ENCODE measurements around the gene SCUBE3.

SCUBE3 gene

DNA sequence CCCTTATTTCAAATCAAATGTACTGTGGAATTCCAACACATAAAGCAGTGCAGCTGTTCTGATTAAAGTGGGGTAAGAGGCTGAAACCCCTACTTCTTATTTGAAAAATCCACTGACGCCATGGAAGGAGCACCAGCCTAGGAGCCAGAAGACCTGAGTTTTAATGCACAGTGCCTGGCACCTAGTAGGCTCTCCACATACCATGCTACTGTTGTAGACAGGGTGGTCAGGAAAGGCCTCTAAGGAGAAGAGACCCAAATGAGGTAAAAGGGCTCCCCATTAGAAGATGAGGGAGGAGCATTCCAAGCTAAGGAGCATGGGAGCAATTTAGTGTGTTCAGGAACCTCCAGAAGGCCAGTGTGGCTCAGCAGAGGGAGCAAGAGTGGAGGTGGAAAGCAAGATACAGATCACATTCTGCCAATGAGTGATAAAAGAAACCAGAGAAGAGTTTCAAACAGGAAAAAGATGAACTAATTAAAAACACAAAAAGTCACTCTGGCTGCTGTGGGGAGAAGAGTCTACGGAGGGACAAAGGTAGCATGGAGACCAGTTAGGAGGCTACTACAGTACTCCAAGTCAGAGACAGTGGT, 34.0 kb downstream of the SCUBE3 start:
- no peak overlapping the region for H3K27ac Mint-ChIP-seq
- no peaks in the 10 kb centered on the region for H3K27me3 Mint-ChIP-seq
- H3K9me3 Mint-ChIP-seq: no peaks in the 10 kb centered on the region
- ATAC-seq (replicated peaks) (no peak), DNase-seq (no peak)
- H3K4me1 Mint-ChIP-seq: peaks cover 13 to 32% of the 10 kb centered on the region in 2 donors
- peaks cover 17 to 31% of the 10 kb centered on the region in 2 donors for H3K36me3 Mint-ChIP-seq
- no peak overlapping the region for H3K4me3 Mint-ChIP-seq

DNA sequence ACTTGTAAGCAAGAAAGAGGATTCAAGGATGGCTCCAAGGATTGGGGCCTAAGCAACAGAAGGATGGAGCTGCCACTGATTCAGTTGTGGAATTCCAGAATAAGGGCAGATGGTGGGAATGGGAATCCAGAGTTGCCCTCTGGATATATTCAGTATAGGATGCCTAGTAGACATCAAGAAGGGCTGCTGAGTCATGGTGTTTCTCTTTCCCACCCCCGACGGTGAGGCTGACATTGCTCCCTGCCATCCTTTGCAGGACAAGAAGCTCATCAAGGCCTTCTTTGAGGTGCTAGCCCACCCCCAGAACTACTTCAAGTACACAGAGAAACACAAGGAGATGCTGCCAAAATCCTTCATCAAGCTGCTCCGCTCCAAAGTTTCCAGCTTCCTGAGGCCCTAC, 34.5 kb downstream of the SCUBE3 start:
- no peak for DNase-seq
- H3K27ac Mint-ChIP-seq: no peak overlapping the region
- ATAC-seq (replicated peaks): no peak

DNA sequence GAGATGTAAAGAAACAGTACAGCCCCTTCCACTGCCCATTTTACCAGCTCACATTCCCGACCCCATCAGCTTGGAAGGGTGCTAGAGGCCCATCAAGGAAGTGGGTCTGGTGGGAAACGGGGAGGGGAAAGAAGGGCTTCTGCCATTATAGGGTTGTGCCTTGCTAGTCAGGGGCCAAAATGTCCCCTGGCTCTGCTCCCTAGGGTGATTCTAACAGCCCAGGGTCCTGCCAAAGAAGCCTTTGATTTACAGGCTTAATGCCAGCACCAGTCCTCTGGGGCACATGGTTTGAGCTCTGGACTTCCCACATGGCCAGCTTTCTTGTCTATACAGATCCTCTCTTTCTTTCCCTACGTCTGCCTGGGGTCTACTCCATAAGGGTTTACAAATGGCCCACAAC, 35.2 kb downstream of the SCUBE3 start:
- no peak for DNase-seq
- Mint-ChIP-seq H3K27me3 (no peaks in the 10 kb centered on the region), H3K27ac (no peak overlapping the region), H3K9me3 (no peaks in the 10 kb centered on the region), H3K4me1 (peaks cover 13 to 32% of the 10 kb centered on the region in 2 donors), H3K36me3 (peaks cover 15 to 31% of the 10 kb centered on the region in 2 donors), H3K4me3 (no peak overlapping the region)
- no peak for ATAC-seq (replicated peaks)

More for the DNA sequence above, 34.5 kb downstream of the SCUBE3 start:
- no peaks in the 10 kb centered on the region for H3K27me3 Mint-ChIP-seq
- H3K9me3 Mint-ChIP-seq: no peaks in the 10 kb centered on the region
- H3K36me3 Mint-ChIP-seq: peaks cover 15 to 31% of the 10 kb centered on the region in 2 donors
- H3K4me3 Mint-ChIP-seq: no peak overlapping the region
- peaks cover 13 to 32% of the 10 kb centered on the region in 2 donors for H3K4me1 Mint-ChIP-seq

DNA sequence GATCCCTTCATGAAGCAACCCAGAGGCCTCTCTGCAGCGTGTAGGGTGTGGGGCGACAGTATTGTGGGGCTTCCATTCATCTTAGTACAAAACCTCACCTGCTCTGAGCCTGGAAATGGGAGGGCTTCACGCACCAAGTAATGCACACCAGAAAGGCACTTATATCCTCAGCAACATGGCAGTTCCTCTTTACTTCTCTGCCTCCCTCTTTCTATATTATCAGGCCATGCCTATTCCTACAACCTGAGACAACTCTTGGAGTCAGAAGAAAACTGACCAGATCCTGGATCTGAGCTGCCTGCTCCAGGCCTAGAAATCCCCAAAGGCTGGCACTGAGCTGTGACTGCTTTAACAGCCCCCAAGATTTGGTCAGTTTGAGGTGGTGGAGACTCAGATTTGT, 38.2 kb downstream of the SCUBE3 start:
- H3K27me3 Mint-ChIP-seq: no peaks in the 10 kb centered on the region
- H3K4me3 Mint-ChIP-seq: no peak overlapping the region
- ATAC-seq (replicated peaks): no peak
- no peak overlapping the region for H3K27ac Mint-ChIP-seq
- no peak for DNase-seq
- no peaks in the 10 kb centered on the region for H3K9me3 Mint-ChIP-seq
- peaks cover 7 to 11% of the 10 kb centered on the region in 2 donors for H3K36me3 Mint-ChIP-seq
- H3K4me1 Mint-ChIP-seq: peaks cover 12 to 26% of the 10 kb centered on the region in 2 donors

DNA sequence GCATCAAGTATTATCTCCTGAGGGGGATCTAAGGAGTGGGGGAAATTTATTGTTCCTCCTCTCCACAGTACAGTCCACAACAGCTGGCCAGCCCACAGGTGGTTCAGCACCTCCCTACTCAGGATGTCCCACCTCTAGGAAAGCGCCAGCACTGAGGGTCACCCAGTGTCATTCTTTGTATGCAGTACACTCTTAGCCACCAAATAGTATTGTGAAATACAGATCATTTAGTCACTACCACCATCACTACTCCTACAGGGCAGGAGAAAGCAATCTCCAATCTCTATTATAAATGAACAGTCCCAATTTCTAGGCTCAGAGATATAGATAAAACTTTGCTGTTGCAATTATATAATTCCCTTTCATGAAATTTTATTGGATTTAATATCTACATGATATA, 39.5 kb downstream of the SCUBE3 start:
- peaks cover 7 to 11% of the 10 kb centered on the region in 2 donors for H3K36me3 Mint-ChIP-seq
- no peaks in the 10 kb centered on the region for H3K9me3 Mint-ChIP-seq
- H3K4me3 Mint-ChIP-seq: no peak overlapping the region
- no peaks in the 10 kb centered on the region for H3K27me3 Mint-ChIP-seq
- peaks cover 9 to 18% of the 10 kb centered on the region in 2 donors for H3K4me1 Mint-ChIP-seq
- ATAC-seq (replicated peaks): no peak
- H3K27ac Mint-ChIP-seq: no peak overlapping the region
- DNase-seq: no peak

DNA sequence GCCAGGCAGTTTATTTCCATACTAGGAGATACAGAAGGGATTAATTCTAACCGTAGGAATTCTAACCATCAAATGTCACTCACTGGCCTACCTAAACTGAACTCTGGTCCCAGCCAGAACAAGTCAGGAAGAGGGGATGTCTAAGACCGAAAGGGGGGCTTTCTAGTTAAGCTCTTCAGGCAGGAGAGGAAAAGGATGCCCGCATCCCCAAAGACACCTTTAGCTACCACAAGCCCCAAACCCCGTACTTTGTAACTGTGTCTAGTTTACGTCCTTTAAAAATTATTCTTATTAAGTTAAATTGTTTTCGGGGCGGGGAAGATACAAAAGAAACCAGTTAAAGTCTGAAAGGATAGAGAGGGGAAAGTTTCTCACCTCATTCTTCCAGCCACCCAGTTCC, 44.6 kb downstream of the SCUBE3 start:
- H3K9me3 Mint-ChIP-seq: no peaks in the 10 kb centered on the region
- DNase-seq (no peak), ATAC-seq (replicated peaks) (no peak)
- H3K36me3 Mint-ChIP-seq: peaks cover 3 to 10% of the 10 kb centered on the region in 2 donors
- peaks cover 32 to 41% of the 10 kb centered on the region in 2 donors for H3K4me1 Mint-ChIP-seq
- no peaks in the 10 kb centered on the region for H3K27me3 Mint-ChIP-seq
- H3K4me3 Mint-ChIP-seq: peak overlapping the region; percentile 98 to 100
- peak overlapping the region; percentile 99 for H3K27ac Mint-ChIP-seq

DNA sequence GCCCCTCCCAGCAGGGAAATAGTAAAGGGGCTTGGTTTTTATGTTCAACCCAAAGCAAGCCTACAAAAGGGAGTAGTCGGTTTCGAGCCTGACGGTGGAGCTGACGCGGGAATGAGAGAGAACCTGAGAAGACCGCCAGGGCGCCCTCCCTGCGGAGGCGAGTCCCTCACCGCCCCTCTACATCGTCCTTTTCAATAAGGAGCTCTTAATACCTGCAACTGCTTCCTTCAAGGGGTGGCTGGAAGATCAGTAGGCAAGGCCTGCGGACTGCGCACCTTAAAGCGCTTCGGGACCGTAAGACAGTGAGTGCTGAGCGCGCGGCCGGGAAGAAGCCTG, 45.1 kb downstream of the SCUBE3 start:
- peaks cover 34 to 46% of the 10 kb centered on the region in 2 donors for H3K4me1 Mint-ChIP-seq
- H3K36me3 Mint-ChIP-seq: peaks cover 3 to 11% of the 10 kb centered on the region in 2 donors
- no peaks in the 10 kb centered on the region for H3K27me3 Mint-ChIP-seq
- H3K9me3 Mint-ChIP-seq: no peaks in the 10 kb centered on the region
- peak overlapping the region; percentile 98 to 100 for H3K4me3 Mint-ChIP-seq
- H3K27ac Mint-ChIP-seq: peak overlapping the region; percentile 99
- no peak for DNase-seq
- ATAC-seq (replicated peaks): peak; percentile 38 to 39

DNA sequence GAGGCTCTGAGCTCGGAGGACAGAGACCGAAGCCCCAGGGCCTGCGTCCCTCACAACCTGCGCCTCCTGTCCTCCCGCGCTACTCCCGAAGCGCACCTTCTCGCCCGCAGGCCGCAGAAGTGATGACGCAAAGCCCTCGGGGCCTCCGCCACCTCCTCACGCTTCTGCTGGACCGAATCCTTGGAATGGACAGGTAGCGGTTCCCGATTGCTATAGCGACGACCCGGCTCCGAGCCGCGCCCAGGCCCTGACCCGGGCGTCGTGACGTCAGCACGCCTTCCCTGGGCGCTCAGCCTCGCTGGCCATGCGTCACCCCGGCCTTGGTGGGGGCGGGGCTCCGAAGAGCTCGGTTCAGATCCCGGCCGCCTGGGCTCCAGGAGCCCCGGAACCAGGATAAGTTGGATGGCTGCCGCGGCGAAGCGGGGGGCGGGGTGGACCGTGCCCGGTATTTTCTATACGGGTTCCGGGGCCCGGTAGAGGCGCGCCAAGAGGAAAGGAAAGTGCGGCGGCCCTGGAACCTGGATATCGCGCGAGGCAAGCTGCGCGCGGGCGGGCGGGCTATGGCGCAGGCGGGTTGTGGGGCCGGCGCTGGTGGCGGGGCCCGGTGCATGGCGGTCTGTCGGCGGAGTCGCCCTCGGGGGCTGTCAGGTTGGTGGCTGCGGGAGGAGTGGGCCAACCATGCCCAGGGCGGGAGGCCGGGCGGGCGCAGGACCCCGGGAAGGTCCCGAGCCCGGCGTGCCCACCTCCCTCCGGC, 45.6 kb downstream of the SCUBE3 start, which contains the start of gene ZNF76:
Gene ZNF76 (plus strand): TSS at position 542 of the 754 bp plus-strand sequence. CDS start 21,417 bp downstream, outside the sequence.
- Mint-ChIP-seq H3K36me3 (peaks cover 5 to 15% of the 10 kb centered on the region in 2 donors), H3K27ac (peak within 1 kb of the TSS; percentile 99), H3K4me3 (peak within 1 kb of the TSS; percentile 98 to 100), H3K9me3 (no peaks in the 10 kb centered on the region), H3K27me3 (no peaks in the 10 kb centered on the region), H3K4me1 (peaks cover 39 to 51% of the 10 kb centered on the region in 2 donors)
- ATAC-seq (replicated peaks): peak; percentile 87 to 91
- DNase-seq: peak; percentile 89

DNA sequence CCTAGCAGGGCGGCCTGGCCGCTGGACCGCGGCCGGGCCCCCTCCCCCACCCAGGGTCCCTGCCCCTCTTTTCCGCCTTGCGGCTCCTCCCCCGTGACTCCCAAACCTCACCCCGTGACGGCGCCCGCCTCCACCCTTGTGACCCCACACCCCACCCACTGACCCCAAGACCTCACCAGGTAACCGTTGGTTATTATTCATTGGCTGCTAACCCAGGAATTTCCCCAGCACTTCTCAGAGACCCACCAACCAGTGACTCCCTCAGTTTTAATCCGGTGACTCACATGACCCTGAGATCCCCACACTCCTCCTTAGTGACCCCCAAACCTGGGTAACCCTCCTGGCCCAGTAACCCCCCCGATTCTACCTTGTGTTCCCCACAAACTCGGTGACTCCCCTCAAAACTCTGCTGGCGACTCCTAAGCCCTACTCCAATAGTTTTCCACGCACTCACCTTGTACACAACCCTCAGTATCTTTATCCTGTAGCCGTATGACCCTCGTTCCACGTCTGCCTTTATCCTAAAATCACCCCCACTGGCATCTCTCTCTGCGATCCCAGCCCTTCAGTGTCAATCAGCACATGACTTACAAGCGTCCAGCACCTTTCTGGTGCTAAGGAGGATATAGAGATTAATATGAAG, 46.3 kb downstream of the SCUBE3 start:
- peak overlapping the region; percentile 97 to 98 for H3K4me3 Mint-ChIP-seq
- H3K27me3 Mint-ChIP-seq: no peaks in the 10 kb centered on the region
- peaks cover 43 to 58% of the 10 kb centered on the region in 2 donors for H3K4me1 Mint-ChIP-seq
- peaks cover 5 to 15% of the 10 kb centered on the region in 2 donors for H3K36me3 Mint-ChIP-seq
- peak; percentile 73 for DNase-seq
- peak overlapping the region; percentile 99 for H3K27ac Mint-ChIP-seq
- H3K9me3 Mint-ChIP-seq: no peaks in the 10 kb centered on the region
- ATAC-seq (replicated peaks): peak; percentile 75 to 77

DNA sequence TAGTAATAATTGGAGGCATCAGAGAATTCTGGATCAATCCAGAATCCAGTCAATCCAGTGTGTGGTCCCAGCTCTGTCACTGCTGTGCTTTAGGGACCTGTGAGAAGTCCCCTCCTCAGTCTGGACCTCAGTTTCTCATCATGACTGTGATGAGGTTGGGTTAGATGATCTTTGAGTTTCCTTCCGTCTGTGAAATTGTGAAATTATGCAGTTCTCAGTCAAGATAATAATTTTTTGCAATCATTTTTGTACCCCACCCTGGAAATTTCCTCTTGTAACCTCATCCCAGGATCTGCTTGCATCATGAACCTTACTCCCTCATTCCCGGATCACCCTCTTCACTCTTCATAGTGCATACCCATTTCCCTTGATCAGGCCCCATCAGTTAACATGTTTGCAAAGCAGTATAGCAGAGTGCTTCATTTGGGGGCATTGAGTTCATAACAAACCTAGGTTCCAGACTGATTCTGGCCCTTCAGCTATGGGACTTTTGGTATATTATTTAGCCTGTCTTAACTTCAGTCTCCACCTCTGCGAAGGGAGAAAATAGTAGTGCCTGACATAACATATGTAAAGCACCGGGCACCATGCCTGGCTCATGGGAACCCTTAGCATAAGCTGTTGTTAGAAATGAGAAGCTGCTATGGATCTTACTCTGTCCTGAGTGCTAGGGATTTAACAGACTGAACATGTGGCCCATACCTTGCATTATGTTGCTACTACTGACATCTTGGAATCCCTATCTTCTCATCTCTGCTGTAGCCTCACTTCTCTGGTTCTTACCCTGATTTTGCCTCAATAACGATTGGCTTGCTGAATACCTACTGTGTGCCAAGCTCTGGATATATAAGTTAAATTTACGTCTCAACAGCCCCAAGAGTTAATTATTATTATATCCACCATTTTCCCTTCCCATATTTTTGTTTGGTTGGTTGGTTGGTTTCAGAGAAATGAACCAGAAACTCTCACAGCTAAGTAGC, 47.1 kb downstream of the SCUBE3 start:
- Mint-ChIP-seq H3K36me3 (peaks cover 9 to 20% of the 10 kb centered on the region in 2 donors), H3K27ac (peak overlapping the region; percentile 99), H3K4me1 (peaks cover 48 to 66% of the 10 kb centered on the region in 2 donors), H3K9me3 (no peaks in the 10 kb centered on the region), H3K4me3 (peak overlapping the region; percentile 97 to 98), H3K27me3 (no peaks in the 10 kb centered on the region)
- DNase-seq (no peak), ATAC-seq (replicated peaks) (no peak)

DNA sequence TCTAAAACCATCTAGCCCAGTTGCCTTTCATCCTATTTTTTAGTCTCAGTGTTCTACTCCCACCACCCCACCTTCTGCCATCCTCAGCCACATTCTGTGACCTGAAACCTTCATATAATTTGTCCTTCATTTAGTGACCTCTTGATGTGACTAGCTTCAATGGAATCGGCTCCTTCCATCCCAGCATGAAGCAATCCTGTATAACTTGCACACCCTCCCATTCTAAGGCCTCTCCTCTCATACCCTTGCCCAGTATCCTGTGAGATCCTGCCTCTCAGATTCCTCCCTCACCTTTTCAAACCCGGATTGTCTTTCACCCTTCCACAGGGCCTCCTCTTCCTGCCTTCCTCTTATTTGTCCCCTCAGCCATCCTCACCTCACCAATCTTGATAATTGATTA, 48.8 kb downstream of the SCUBE3 start:
- Mint-ChIP-seq H3K36me3 (peaks cover 9 to 23% of the 10 kb centered on the region in 2 donors), H3K4me1 (peaks cover 50 to 72% of the 10 kb centered on the region in 2 donors), H3K27ac (no peak overlapping the region), H3K27me3 (no peaks in the 10 kb centered on the region), H3K4me3 (no peak overlapping the region), H3K9me3 (no peaks in the 10 kb centered on the region)
- no peak for DNase-seq
- ATAC-seq (replicated peaks): no peak

DNA sequence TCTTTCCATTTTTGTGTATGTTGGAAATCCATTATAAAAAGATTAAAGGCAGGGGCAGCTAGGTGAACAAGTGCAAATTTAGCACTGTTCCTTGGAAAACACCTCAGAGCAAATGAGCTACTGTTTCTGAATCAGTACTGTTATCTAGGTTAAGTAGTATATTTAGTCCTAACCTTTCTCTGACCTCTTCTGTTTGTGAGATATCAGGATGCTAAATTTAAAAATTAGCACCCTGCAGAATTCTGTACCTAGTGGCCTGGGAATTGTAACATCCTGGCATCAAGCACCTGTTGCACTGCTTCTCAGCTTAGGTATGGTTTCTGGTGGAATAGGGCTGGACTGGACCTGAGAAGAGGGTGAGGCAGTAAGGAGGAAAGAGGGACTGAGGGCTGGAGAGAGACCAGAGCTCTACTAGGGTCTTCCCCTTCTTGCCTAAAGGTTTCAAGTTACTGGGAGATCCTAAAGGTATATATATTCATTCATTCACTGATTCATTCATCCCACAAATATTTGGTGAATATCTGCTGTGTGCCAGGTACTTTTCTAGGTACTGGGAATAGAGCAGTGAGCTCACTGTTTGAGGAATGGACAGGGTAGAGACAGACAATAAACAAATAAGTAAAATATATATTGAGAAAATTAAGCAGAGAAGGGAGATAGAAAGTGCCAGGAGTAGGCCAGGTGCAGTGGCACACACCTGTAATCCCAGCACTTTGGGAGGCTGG, 51.0 kb downstream of the SCUBE3 start:
- ATAC-seq (replicated peaks) (no peak), DNase-seq (no peak)
- H3K27me3 Mint-ChIP-seq: no peaks in the 10 kb centered on the region
- no peak overlapping the region for H3K27ac Mint-ChIP-seq
- peaks cover 9 to 26% of the 10 kb centered on the region in 2 donors for H3K36me3 Mint-ChIP-seq
- H3K4me1 Mint-ChIP-seq: peaks cover 50 to 74% of the 10 kb centered on the region in 2 donors
- H3K4me3 Mint-ChIP-seq: no peak overlapping the region
- H3K9me3 Mint-ChIP-seq: no peaks in the 10 kb centered on the region

DNA sequence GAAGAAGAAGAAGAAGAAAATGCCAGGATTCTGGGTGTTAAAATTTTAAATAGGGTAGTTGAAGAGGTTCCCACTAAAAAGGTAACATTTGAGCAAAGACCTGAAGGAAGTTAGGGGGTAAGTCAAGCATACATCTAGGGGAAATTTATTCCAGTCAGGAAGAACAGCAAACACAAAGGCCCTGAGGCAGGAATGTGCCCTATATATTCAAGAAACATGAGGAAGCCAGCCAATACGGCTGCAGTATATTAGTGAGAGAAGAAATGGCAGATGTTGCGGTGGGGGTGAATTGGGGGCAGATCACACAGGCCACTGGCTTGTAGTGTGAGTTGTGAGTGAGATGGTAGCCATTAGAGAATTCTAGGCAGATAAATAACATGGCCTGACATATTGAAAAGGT, 51.8 kb downstream of the SCUBE3 start:
- Mint-ChIP-seq H3K9me3 (no peaks in the 10 kb centered on the region), H3K4me1 (peaks cover 45 to 68% of the 10 kb centered on the region in 2 donors), H3K4me3 (peak overlapping the region in 1 of 2 donors; percentile 4), H3K27me3 (no peaks in the 10 kb centered on the region), H3K27ac (no peak overlapping the region), H3K36me3 (peaks cover 9 to 30% of the 10 kb centered on the region in 2 donors)
- no peak for DNase-seq
- peak; percentile 49 to 73 for ATAC-seq (replicated peaks)

All from stimulated activated naive B cell treated with anti-CD40 and anti-IgM and Interleukin-4, amounts not matched to agents 10 μg/mL and 1 μg/mL and 100 μg/mL, for 72 hours (primary cell).